PFSK-1 (cell line): ENCODE measurements around the gene EIF4G1.

Source experiments
- FOXP2 ChIP-seq: optimal IDR thresholded peaks from 2 replicates; pipeline ENCODE3; 2011; ENCODE audit warnings: borderline replicate concordance, control low read depth, inconsistent platforms; ENCODE audit not compliant: insufficient read depth; ENCODE audit errors: extremely low read length, extremely low read depth
- POLR2AphosphoS5 ChIP-seq: IDR thresholded peaks from 2 replicates; pipeline ENCODE4 v1.6.1; 2012; ENCODE audit warnings: low read depth, mild to moderate bottlenecking, control low read depth, low read length, moderate library complexity
- REST ChIP-seq, 2 experiments: IDR thresholded peaks; 2 replicates each; pipeline versions ENCODE4 v1.6.1 to v1.8.0; 2011 to 2012; ENCODE audit warnings: low read depth in 2 of 2, low read length in 2 of 2, control low read depth in 1 of 2, inconsistent platforms in 1 of 2, mild to moderate bottlenecking in 1 of 2, moderate library complexity in 1 of 2; ENCODE audit not compliant: insufficient read depth in 1 of 2
- SIN3A ChIP-seq: IDR thresholded peaks from 2 replicates; pipeline ENCODE4 v1.6.1; 2012; ENCODE audit warnings: mild to moderate bottlenecking, low read length, moderate library complexity, borderline replicate concordance; ENCODE audit not compliant: insufficient read depth
- TAF1 ChIP-seq: IDR thresholded peaks from 2 replicates; pipeline ENCODE4 v1.6.1; 2012; ENCODE audit warnings: low read length, control low read depth, borderline replicate concordance; ENCODE audit not compliant: insufficient read depth

The EIF4G1 gene

DNA sequence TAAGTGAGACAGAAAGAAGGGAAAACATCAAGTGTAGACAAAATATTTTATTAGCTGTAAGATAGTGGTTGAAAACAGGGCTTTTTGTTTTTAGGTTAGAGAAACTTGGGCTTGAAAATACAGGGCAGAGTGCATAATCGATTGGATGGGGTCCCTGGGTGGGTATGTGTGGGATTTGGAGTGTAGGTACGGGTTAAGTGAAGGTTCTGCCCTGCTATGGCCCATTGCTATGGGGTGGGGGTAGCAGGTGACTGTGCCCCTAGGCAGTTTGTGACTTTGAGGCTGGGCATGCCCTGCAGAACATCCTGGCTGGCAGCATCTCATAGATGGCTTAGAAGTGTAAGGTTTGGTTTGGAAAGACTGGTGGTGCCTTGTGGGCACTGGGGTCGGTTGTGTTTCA lies 19.3 kb downstream of the EIF4G1 start:
- no peak for TF ChIP-seq SIN3A
- TF ChIP-seq FOXP2, result no peak
- no peak for TF ChIP-seq TAF1
- TF ChIP-seq POLR2AphosphoS5, result no peak
- no peak for TF ChIP-seq REST (IDR thresholded peaks at IDR 0.05; ENCODE audit: insufficient read depth in 1 of 2, low read depth in 2 of 2, low read length in 2 of 2)

DNA sequence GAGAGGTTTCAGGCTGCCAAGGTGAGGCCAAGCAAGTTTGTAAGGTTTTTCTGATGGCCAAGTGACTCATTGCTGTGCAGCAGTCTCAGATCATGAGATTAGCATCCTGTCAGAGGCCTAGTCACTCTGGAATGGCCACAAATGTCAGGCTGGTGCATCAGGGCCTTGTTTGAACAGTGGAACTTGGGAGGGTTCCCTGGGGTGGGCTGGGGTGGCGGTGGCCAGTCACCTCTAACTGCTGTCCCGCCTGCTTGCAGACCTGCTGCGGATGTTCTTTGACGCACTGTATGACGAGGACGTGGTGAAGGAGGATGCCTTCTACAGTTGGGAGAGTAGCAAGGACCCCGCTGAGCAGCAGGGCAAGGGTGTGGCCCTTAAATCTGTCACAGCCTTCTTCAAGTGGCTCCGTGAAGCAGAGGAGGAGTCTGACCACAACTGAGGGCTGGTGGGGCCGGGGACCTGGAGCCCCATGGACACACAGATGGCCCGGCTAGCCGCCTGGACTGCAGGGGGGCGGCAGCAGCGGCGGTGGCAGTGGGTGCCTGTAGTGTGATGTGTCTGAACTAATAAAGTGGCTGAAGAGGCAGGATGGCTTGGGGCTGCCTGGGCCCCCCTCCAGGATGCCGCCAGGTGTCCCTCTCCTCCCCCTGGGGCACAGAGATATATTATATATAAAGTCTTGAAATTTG lies 20.2 kb downstream of the EIF4G1 start:
- TF ChIP-seq TAF1 (no peak), POLR2AphosphoS5 (no peak), FOXP2 (no peak), SIN3A (no peak), REST (IDR thresholded peaks at IDR 0.05; ENCODE audit: insufficient read depth in 1 of 2, low read depth in 2 of 2, low read length in 2 of 2) (no peak)

- TF ChIP-seq SIN3A (no peak), TAF1 (no peak), REST (IDR thresholded peaks at IDR 0.05; ENCODE audit: insufficient read depth in 1 of 2, low read depth in 2 of 2, low read length in 2 of 2) (no peak), FOXP2 (no peak), POLR2AphosphoS5 (no peak)
These were observed 20.9 kb downstream of the EIF4G1 start for GRCh38 chr3:184335291-184335660.

GRCh38 chr3:184335661-184336546 lies 21.5 kb downstream of the EIF4G1 start:
- TF ChIP-seq POLR2AphosphoS5 (peak; percentile 62), TAF1 (no peak), SIN3A (no peak), REST (IDR thresholded peaks at IDR 0.05; ENCODE audit: insufficient read depth in 1 of 2, low read depth in 2 of 2, low read length in 2 of 2) (no peak), FOXP2 (peak; percentile 73)
